Activated CD8-positive, alpha-beta T cell treated with anti-CD3 and anti-CD28 coated beads for 36 hours (primary cell): ENCODE measurements around the gene P3H2. TPM values are rescaled to one million over a fixed set of nuclear protein-coding genes. Genes with fewer than 3 reads are reported as not detected.

Experiments used
- ATAC-seq: fragments of 200-7000 bp; cut with Tn5 transposase; one replicate; pipeline ENCODE4 v1.10.0; 2021; ENCODE audit warnings: mild to moderate bottlenecking, moderate library complexity
- CTCF ChIA-PET: fragments of 350-600 bp; sonication (Branson Sonifier 250); formaldehyde crosslinking; loops from one replicate; lab custom pipeline; 2021; ENCODE audit warnings: antibody characterized with exemption; lab: Charles Lee
- POLR2A ChIA-PET: fragments of 350-600 bp; sonication (Branson Sonifier 250); formaldehyde crosslinking; loops from one replicate; lab custom pipeline; 2021; ENCODE audit warnings: antibody characterized with exemption; lab: Charles Lee
- DNase-seq: peaks from one replicate; pipeline ENCODE4 v3.0.0-alpha.2; 2020
- H3K27ac Mint-ChIP-seq: one replicate; pipeline ENCODE4 v1.8.0; 2021; ENCODE audit warnings: mild to moderate bottlenecking, mixed read lengths
- H3K27me3 Mint-ChIP-seq: one replicate; pipeline ENCODE4 v1.8.0; 2021; ENCODE audit warnings: mixed read lengths
- H3K36me3 Mint-ChIP-seq: one replicate; pipeline ENCODE4 v1.8.0; 2021; ENCODE audit warnings: low read depth, mixed read lengths
- H3K4me1 Mint-ChIP-seq: one replicate; pipeline ENCODE4 v1.8.0; 2021; ENCODE audit warnings: low read depth, mixed read lengths
- H3K4me3 Mint-ChIP-seq: one replicate; pipeline ENCODE4 v1.8.0; 2021; ENCODE audit warnings: mild to moderate bottlenecking, moderate library complexity, mixed read lengths
- H3K9me3 Mint-ChIP-seq: one replicate; pipeline ENCODE4 v1.8.0; 2021; ENCODE audit warnings: mixed read lengths
- intact Hi-C: fragments of 100-400 bp; cut with micrococcal nuclease; formaldehyde crosslinking; loops from one replicate; pipeline ENCODE4 v1.10.0; 2022
- total RNA-seq, 2 experiments: library from RNA; stranded (reverse); gene quantifications; one replicate each; pipeline ENCODE4 v1.2.3, GENCODE V29; 2021
- TF ChIP-seq, protein P1 (sequence below): fragments of 200-600 bp; IDR thresholded peaks from one replicate; pipeline ENCODE4 v1.8.0; 2022; ENCODE audit warnings: antibody characterized with exemption, mild to moderate bottlenecking

P3H2 gene
- total RNA-seq, 2 experiments from 2014 or later = not detected

DNA sequence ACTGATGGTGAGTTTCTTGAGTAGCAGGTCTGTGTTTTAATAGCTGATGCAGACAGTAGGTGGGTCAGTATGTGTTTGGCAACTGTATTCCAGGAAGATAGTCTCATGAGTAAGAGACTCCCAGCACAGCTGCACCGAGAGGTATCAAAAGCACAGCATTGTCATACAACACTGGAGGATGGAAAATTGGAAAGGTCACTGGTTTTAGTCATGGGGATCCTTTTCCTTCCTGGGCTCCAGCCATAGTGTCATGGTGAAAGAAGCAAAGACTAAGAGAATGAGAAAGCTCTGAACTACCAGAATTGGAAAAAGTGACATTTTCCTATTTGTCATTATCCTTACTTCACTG lies 61.5 kb downstream of the P3H2 start:
- ATAC-seq = no peak
- intact Hi-C loops = no loop called here
- CTCF ChIA-PET = no interaction called here
- H3K4me1 Mint-ChIP-seq = no peaks in the 10 kb centered on the region
- no peaks in the 10 kb centered on the region for H3K9me3 Mint-ChIP-seq
- TF ChIP-seq, protein P1, sequence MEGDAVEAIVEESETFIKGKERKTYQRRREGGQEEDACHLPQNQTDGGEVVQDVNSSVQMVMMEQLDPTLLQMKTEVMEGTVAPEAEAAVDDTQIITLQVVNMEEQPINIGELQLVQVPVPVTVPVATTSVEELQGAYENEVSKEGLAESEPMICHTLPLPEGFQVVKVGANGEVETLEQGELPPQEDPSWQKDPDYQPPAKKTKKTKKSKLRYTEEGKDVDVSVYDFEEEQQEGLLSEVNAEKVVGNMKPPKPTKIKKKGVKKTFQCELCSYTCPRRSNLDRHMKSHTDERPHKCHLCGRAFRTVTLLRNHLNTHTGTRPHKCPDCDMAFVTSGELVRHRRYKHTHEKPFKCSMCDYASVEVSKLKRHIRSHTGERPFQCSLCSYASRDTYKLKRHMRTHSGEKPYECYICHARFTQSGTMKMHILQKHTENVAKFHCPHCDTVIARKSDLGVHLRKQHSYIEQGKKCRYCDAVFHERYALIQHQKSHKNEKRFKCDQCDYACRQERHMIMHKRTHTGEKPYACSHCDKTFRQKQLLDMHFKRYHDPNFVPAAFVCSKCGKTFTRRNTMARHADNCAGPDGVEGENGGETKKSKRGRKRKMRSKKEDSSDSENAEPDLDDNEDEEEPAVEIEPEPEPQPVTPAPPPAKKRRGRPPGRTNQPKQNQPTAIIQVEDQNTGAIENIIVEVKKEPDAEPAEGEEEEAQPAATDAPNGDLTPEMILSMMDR = no peak
- POLR2A ChIA-PET = no interaction called here
- DNase-seq = no peak
- H3K36me3 Mint-ChIP-seq = no peaks in the 10 kb centered on the region
- no peak overlapping the region for H3K4me3 Mint-ChIP-seq
- H3K27ac Mint-ChIP-seq = no peak overlapping the region
- peaks cover 10% of the 10 kb centered on the region for H3K27me3 Mint-ChIP-seq

DNA sequence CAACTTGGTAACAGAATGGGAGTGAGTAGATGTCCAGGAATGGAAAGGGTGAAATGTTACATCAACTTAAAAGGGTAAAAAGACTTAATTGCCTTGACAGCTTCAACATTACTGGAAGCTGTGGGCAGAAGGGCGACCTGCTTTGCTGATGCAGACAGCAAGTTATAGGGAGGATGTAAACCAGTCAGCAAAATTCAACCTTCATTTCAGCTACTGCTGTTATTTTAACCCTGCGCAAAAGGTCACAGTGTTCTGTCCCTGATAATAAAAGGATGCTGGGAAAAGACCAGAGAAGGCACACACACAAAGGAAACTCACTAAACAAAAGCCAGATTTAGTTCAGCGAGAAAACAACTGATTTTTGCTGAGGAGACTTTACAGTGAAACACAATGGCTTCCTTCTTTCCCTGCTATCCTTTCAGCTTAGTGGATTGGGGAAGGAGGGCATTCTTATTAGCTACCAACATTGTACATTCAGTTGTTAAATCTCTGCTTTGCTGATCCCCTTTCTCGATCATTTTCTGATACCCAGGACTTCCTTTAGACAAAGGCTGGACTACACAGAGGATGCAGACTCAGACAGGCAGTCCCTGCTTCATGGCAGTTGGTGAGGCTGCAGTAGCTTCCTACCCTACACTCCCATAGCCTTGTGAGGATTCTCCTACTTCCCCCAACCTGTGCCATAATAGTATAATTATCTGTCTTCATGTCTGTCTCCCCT lies 62.0 kb downstream of the P3H2 start:
- ChIA-PET CTCF (no interaction called here), POLR2A (no interaction called here)
- Mint-ChIP-seq H3K4me3 (no peak overlapping the region), H3K36me3 (no peaks in the 10 kb centered on the region), H3K9me3 (no peaks in the 10 kb centered on the region), H3K4me1 (no peaks in the 10 kb centered on the region), H3K27me3 (peaks cover 12% of the 10 kb centered on the region), H3K27ac (no peak overlapping the region)
- no peak for DNase-seq
- ATAC-seq = no peak
- intact Hi-C loops = no loop called here
- TF ChIP-seq, protein P1 = no peak

DNA sequence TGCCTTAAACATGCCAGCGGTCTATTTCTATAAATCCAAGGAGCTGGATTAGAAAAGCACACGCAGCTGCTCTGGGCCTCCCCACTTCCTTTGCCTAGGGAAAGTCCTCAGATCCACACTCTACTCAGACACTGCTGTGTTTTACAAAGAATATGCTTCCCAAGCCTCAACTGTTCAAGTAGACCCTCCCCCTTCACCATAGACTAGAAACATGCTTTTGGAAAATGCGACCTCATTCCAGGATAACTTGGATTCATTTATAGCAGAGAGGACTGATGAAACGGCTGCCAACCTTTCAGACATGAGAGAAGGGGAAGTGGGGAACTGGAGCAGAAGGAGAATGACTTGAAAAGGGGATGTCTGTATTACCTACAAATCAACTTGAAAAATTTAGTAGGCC lies 64.0 kb downstream of the P3H2 start:
- DNase-seq (no peak), ATAC-seq (no peak)
- TF ChIP-seq, protein P1 = no peak
- no peak overlapping the region for H3K27ac Mint-ChIP-seq
- no peak overlapping the region for H3K4me3 Mint-ChIP-seq
- no peaks in the 10 kb centered on the region for H3K4me1 Mint-ChIP-seq
- H3K27me3 Mint-ChIP-seq = peaks cover 12% of the 10 kb centered on the region
- intact Hi-C loops = no loop called here
- H3K9me3 Mint-ChIP-seq = no peaks in the 10 kb centered on the region
- no peaks in the 10 kb centered on the region for H3K36me3 Mint-ChIP-seq
- POLR2A ChIA-PET = no interaction called here
- CTCF ChIA-PET = no interaction called here

DNA sequence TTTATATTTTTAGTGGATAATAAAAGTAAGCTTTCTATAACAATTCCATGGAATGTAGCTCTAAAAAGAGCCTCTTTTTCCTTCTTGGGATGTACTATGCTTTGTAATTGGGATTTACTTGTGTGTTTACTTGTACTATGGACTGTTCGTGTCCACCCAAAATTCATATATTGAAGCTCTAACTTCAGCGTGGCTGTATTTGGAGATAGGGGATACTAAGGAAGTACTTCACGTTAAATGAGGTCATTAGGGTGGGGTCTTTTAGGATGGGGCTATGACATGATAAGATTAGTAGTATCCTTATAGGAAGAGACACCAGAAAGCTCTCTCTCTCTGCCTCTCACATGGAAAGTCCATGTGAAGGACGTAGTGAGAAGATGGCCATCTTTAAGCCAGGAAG lies 64.9 kb downstream of the P3H2 start:
- no peaks in the 10 kb centered on the region for H3K36me3 Mint-ChIP-seq
- ATAC-seq (no peak), DNase-seq (no peak)
- ChIA-PET POLR2A (no interaction called here), CTCF (no interaction called here)
- intact Hi-C loops = no loop called here
- H3K4me3 Mint-ChIP-seq = no peak overlapping the region
- TF ChIP-seq, protein P1 = no peak
- H3K9me3 Mint-ChIP-seq = no peaks in the 10 kb centered on the region
- no peak overlapping the region for H3K27ac Mint-ChIP-seq
- peaks cover 8% of the 10 kb centered on the region for H3K27me3 Mint-ChIP-seq
- no peaks in the 10 kb centered on the region for H3K4me1 Mint-ChIP-seq

DNA sequence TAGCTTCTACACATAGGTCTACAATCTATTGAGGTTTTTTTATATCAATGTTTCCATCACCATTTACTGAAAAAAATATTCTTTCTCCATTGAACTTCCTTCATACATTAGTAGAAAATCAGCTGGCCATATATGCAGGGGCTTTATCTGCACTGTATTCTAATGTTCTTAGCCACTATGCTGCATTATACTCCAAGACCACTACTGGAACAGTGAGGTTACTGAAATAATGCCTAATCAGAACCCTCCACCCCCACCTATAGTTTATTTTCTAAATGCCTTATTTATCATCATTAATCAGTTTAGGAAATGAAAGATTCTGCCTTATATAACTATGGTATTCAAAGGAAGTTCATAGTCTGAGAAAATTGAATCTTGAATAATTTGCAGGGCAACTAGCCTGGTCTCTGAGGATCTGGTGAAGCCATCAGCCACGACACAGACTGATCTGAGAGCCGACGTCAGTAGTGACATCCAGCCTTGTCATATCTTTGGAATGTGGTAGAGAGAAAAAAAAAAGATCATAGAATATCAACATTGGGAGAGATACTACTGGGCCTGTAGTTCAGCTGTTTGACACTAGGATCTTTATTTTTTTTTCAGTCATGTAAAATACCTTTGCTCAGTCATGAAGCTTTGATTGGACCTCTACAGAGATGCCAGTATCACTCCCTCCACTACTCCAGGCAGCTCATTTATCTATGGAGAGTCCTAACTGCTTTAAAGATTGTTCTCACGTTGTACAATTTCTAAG lies 66.6 kb downstream of the P3H2 start:
- Mint-ChIP-seq H3K4me3 (no peak overlapping the region), H3K27ac (no peak overlapping the region), H3K36me3 (no peaks in the 10 kb centered on the region), H3K27me3 (peaks cover 9% of the 10 kb centered on the region), H3K9me3 (no peaks in the 10 kb centered on the region), H3K4me1 (no peaks in the 10 kb centered on the region)
- ChIA-PET POLR2A (no interaction called here), CTCF (interaction anchor here (0.8 kb wide), 1 partner anchor 87 kb away, joined by 3 read pairs; no protein-coding TSS in a partner anchor)
- intact Hi-C loops = no loop called here
- no peak for DNase-seq
- TF ChIP-seq, protein P1 = no peak
- ATAC-seq = no peak
